GM08714 (cell line): ENCODE data around the gene CASS4.

Source experiments
- H3K4me3 ChIP-seq: fragments of 200-500 bp; sonication (Bioruptor generic); 2 replicates; pipeline ENCODE4 v1.5.1; 2014; ENCODE audit warnings: mild to moderate bottlenecking, low read length, inconsistent platforms
- ZNF274 ChIP-seq: IDR thresholded peaks from 2 replicates; pipeline ENCODE4 v1.6.1; 2012; ENCODE audit warnings: mild to moderate bottlenecking, low read depth, low read length

The CASS4 gene

DNA sequence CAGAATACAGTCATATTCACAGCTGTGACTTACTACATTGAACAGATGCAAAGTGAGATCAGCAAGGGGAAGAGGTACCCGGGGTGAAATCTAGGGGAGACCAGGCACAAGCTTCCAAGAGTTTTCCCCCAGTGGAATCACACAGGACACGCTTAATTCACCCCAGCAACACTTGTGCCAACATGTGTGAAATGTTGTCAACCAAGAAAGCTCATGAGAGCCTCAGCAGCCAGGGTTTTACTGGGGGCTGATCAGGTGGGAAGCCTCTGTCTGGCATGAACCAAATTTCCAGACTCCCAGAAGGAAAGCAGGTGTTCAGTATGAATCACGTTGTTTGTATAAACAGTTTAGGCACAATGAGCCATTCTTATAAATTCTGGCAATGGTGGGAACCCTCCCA lies 49.5 kb downstream of the CASS4 start:
- no peak for TF ChIP-seq ZNF274
- H3K4me3 ChIP-seq = no peak overlapping the region

DNA sequence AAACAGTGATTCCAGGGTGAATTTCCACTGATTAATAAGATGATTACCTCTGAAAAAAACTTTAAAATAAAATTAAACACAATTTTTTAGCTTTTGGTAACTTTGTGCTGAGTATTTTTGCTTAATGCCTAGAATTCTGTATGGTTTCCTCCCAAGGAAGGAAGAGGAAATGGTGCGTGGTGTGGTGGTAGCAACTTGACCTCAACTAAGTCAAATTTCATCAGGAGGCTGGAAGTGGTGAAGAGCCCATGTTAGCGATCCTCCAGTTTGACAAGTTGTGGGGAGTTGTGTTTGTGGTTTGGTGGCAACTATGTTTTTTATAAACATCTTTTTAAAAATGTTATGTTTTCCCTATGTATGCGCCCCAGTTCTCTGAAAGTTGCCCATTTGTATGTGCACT lies 51.4 kb downstream of the CASS4 start:
- no peak for TF ChIP-seq ZNF274
- no peak overlapping the region for H3K4me3 ChIP-seq

DNA sequence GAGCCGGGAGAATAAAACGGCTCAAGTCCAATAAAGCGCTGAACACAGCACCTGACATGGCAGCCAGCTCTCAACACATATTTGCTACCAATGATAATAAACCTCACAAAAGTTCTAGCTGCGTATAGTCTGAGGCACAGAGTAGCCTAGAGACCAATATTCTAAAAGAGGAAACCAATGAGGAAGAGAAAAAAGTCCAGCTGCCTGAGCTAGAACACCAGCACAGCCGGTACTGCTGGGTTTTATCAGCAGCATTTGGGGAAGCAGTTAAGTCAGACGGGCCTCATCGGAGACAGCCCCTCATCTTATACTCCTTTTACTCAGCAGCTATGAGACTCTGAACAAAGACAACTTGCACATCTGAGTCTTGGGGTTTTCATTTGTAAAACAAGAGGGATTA lies 53.9 kb downstream of the CASS4 start:
- TF ChIP-seq ZNF274 = no peak
- H3K4me3 ChIP-seq = no peak overlapping the region

DNA sequence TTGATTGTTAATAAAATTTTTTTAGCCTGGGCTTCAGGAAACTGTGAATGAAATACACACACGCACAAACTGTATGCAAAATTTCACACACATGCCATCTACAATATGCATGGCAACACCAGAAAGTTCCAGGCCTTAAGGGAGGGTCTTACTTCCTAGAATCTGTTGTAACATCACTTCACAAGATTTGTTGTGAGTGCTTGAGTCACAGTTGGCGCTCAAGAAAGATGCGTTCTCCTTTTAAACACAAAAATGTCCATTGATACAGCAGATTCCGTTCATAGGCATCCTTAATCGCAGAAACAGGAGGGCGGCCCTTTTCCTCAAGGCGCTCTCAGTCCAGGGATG lies 55.9 kb downstream of the CASS4 start:
- TF ChIP-seq ZNF274 = no peak
- peak overlapping the region; percentile 89 for H3K4me3 ChIP-seq

DNA sequence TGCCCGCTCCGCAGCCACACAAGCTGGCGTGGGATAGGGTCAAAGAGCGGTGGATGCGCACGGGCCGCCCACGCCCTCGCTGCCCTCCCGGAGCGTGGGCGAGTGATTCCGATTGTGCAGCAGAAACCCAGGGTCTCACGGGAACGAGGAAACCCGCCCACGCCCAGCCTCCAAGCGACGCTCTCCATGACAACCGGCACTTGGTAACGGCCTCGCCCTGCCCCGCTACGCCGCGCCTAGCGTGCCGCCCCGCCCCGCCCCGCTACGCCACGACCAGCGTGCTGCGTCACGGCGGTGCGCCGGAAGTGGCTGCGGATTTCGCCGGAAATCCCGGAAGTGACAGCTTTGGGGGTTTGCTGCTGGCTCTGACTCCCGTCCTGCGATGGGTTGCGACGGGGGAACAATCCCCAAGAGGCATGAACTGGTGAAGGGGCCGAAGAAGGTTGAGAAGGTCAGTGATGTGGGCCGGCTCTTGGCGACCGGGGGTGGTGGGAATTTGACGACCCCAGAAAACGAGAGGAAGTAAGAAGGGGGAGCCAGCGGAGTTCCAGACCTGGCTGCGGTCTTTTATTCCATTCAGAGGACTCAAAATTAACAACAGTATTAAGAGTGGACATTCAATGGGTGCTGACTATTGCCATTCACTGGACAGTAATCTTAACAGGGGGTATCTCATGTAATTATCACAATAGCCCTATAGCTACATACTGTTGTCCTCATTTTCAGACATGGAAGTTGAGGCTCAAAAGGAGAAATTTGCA lies 56.4 kb downstream of the CASS4 start, which contains the start of gene RTF2:
Gene RTF2 (plus strand): TSS at position 312 of the 761 bp plus-strand sequence. CDS start 71 bp downstream, at position 383.
- peak within 1 kb of the TSS; percentile 99 for H3K4me3 ChIP-seq
- TF ChIP-seq ZNF274 = no peak

DNA sequence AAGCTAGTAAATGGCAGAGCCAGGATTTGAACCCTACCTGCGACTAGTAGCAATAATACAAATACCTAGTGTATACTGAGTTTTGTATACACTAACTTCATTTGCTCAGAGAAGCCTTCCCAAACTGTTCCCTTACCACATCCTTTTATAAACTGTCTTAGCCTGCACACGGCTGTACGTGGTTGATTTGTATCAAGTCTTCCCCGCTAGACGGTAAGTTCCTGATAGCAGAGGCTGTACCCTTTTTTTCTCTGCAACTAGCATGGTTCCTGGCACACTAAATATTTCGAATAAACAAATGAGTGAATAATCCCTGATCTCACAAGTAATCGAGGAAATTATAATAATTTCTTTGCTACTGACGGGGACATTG lies 57.0 kb downstream of the CASS4 start:
- no peak for TF ChIP-seq ZNF274
- peak overlapping the region; percentile 99 for H3K4me3 ChIP-seq

DNA sequence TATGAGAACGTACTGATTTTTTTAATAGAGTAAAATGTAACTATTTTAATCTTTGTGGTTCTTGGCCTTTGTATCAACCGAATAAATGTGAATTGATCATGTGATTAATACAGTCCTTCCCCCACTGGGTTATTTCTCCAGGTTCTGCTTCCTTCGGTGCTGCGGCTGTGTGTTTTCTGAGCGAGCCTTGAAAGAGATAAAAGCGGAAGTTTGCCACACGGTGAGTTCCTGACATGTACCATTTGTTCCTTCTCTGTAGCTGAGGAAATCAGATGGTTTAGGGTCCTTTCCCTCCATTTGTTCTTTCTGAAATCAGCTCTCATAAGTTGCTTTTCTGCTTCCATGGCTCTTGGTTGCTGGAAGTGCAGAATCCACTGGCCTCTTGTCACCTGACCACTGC lies 71.9 kb downstream of the CASS4 start:
- H3K4me3 ChIP-seq = no peak overlapping the region
- no peak for TF ChIP-seq ZNF274

DNA sequence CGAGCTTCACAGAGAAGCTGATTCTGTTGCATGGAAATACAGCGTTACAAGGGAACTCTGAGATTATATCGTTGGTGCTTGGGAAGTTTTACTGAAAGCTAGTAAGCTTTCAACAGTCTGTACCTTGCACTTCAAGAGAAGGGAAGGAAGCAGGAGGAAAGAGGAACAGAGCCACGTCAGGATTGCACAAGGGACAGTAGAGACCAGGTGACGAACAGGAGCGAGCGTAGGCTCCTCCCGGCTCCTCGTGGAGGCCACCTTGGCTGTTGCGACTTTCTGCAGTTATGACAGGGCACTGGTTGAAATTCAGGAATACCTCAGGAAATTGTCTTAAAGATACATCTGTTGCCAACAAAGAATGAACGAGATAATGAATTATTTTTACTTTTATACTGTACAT lies 75.2 kb downstream of the CASS4 start:
- TF ChIP-seq ZNF274 = no peak
- no peak overlapping the region for H3K4me3 ChIP-seq

DNA sequence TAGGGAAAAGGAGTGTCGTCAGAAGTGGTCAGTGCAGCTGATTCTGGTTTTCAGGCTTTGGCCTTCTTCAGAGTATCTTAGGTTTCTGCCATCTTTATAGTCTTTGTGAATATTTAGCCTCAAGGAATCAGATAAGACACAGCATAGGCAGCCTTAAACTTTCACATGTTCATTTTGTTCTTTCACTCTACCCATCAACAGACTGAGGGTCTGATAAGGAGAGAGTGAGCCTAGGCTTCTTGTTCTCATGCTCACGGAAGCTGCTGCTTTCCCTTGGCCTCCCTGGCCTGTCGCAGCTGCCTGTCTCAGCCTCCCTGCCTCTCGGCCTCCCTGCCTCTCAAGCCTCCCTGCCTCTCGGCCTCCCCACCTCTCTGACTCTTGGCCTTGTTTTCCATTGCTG lies 76.5 kb downstream of the CASS4 start:
- no peak overlapping the region for H3K4me3 ChIP-seq
- TF ChIP-seq ZNF274 = no peak

DNA sequence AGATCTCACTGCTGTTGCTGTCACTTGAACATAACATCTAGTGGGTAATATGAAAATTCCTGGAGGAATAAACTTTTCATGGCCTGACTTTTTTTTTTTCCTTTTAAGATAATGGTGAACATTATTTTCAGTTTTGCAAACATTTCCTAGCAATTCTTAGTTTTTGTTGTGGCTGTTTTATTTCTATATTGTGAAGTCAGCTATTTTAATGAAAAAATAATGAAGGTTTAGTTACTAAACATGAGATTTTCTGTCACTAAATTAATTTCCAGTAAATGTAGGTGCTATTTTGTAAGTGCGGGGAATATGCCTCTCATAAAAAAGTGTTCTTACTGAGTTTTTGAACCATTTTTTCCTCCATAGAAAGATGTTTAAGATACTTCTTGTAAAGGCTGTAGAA lies 89.1 kb downstream of the CASS4 start:
- no peak for TF ChIP-seq ZNF274
- H3K4me3 ChIP-seq = no peak overlapping the region

DNA sequence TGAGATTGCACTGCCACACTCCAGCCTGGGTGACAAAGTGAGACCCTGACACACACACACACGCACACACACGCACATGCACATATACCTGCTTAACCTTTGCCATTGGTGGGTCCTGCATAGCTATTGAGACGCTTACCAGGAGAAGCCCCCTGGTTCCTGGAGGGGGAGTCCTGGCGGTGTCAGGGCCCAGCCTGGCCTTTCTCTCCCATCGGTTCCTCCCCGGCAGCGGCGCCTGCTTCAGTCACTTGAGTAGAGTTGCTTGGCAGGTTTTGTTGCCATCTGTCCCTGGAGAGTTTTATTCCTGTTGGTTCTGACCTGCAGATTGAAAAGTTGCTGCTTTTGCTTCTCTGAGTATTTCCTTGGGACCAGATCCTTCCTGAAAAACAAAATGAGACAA lies 91.9 kb downstream of the CASS4 start:
- no peak for TF ChIP-seq ZNF274
- H3K4me3 ChIP-seq = no peak overlapping the region

DNA sequence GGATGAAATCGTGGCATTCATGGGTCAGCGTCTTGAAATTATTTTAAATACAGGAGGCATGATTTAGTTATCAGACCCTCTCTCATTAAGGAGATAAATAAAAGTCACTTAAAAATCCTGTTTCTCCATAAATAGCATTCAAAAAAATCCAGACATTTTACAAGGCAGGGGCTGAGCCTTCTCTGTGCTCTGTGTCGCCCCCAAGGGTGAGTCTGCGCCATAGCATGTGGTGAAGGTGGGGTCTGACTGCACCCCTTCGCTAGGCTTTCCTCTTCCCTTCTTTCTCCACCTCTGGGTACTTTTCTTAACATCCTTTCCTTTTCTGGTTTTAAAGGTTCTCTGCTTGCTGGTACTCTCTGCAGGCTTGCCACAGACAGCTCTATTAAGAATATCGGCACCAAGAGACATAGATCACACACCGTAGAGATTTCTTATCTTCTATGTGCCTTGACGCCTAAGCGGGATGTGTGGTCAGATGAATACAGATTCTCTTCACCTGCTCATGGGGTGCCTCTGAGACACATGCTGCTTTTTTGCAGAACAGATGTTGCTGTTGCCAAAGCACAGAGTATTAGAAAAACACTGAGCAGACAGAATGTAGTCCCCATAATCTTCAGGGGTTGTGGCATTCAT lies 92.4 kb downstream of the CASS4 start:
- no peak for TF ChIP-seq ZNF274

DNA sequence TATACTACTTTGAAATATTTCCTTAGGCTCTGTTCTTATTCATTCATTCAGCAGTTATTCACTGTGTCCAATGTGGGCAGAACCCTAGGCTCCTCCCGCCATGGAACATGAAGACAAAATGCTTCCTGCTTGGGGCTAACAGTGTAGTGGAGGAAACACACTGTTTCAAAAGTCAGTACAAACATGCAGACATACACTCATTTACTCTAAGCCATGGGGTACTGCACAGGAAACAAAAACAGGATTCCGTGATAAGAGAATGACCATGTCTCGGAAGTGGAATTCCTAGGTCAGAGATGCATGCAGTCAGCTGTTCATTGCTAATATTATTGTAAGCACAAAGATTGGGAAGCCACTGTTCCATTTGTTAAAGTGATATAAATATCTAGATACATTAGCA lies 94.0 kb downstream of the CASS4 start:
- H3K4me3 ChIP-seq = no peak overlapping the region
- TF ChIP-seq ZNF274 = no peak

More for the DNA sequence above, 92.4 kb downstream of the CASS4 start:
- no peak overlapping the region for H3K4me3 ChIP-seq
